Endothelial cell of hepatic sinusoid (primary cell): ENCODE measurements around the gene FHOD1.

Source experiments
- in situ Hi-C: cut with HindIII; loops from 2 replicates; pipeline ENCODE4 v1.10.0; 2017; ENCODE audit warnings: low sequenced_read_pairs

Gene FHOD1

GRCh38 chr16:67179421-67180080 lies 67.7 kb downstream of the FHOD1 start:
- in situ Hi-C loops, result no loop called here
